NOMO-1 treated with DMSO at 0.1 percent for 48 hours (cell line): Measurements from ENCODE around the gene DNAJC10.
"Not testable (repeated sequence)": the region's sequence is repeated elsewhere in the genome, so short reads cannot be mapped to it uniquely, and the experiment has no call there.

ENCODE experiments used
- DNase-seq: peaks from one replicate; lab custom pipeline; 2025; ENCODE audit not compliant: unreplicated experiment; lab: John Stamatoyannopoulos, UW

DNAJC10 gene

GRCh38 chr2:182715892-182716649 lies at the start of gene DNAJC10:
DNAJC10 (plus strand) TSS chr2:182716257; CDS start chr2:182718087, 1,830 bp downstream.
- peak; percentile 75 for DNase-seq

- peak; percentile 19 for DNase-seq
These were observed 49.3 kb upstream of the DNAJC10 start for GRCh38 chr2:182666674-182667314.

- no peak for DNase-seq
These were observed 48.8 kb upstream of the DNAJC10 start for GRCh38 chr2:182667315-182667695.

GRCh38 chr2:182668671-182669070 lies 47.4 kb upstream of the DNAJC10 start:
- DNase-seq = no peak

GRCh38 chr2:182672466-182673165 lies 43.4 kb upstream of the DNAJC10 start:
- DNase-seq = no peak

GRCh38 chr2:182680837-182681236 lies 35.2 kb upstream of the DNAJC10 start:
- DNase-seq = no peak

GRCh38 chr2:182682210-182682609 lies 33.8 kb upstream of the DNAJC10 start:
- DNase-seq = peak; percentile 82

- DNase-seq = no peak
These were observed 30.5 kb upstream of the DNAJC10 start for GRCh38 chr2:182685559-182685958.

GRCh38 chr2:182686763-182687162 lies 29.3 kb upstream of the DNAJC10 start:
- not testable (repeated sequence) for DNase-seq

- DNase-seq = no peak
These were observed 21.9 kb upstream of the DNAJC10 start for GRCh38 chr2:182694189-182694588.

- DNase-seq = no peak
These were observed 20.3 kb upstream of the DNAJC10 start for GRCh38 chr2:182695776-182696175.

GRCh38 chr2:182698671-182699070 lies 17.4 kb upstream of the DNAJC10 start:
- no peak for DNase-seq

GRCh38 chr2:182705761-182706160 lies 10.3 kb upstream of the DNAJC10 start:
- peak; percentile 58 for DNase-seq

GRCh38 chr2:182706751-182707150 lies 9.3 kb upstream of the DNAJC10 start:
- no peak for DNase-seq

GRCh38 chr2:182713601-182714000 lies 2.5 kb upstream of the DNAJC10 start:
- peak; percentile 90 for DNase-seq

- peak; percentile 75 for DNase-seq
These were observed 751 bp upstream of the DNAJC10 start for GRCh38 chr2:182715121-182715891.

- DNase-seq = peak; percentile 15
These were observed 558 bp downstream of the DNAJC10 start for GRCh38 chr2:182716650-182716979.

GRCh38 chr2:182717416-182717815 lies 1.4 kb downstream of the DNAJC10 start:
- DNase-seq = peak; percentile 15

GRCh38 chr2:182717816-182718215 lies 1.8 kb downstream of the DNAJC10 start:
- no peak for DNase-seq

- DNase-seq = no peak
These were observed 2.4 kb downstream of the DNAJC10 start for GRCh38 chr2:182718459-182718858.

- DNase-seq = not testable (repeated sequence)
These were observed 3.1 kb downstream of the DNAJC10 start for GRCh38 chr2:182719116-182719515.
